ENCODE results near the gene HGF. TPM values are rescaled to one million over a fixed set of nuclear protein-coding genes. Genes with fewer than 3 reads are reported as not detected.

The HGF gene
- total RNA-seq, 1 experiment from 2014 or later = not detected

DNA sequence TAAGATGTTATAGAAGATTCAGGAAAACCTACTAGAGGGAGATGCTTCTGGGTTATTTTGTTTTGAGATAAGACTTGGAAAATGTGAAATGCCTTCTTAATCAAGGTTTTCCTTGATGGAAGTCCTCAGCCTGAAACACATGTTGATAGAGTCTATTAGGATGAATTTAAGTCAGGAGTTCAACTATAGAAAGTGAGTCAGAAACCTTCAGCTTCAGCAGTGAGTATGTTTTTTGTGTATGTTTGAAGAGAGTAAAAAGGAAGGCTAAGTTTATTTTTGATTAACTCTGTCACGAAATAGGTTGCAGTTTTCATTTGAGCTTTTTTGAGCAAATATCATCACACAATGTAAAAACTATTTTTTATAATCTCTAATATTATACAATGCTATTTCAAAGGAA lies 114.6 kb downstream of the HGF start:
- intact Hi-C loops (cut with micrococcal nuclease; ENCODE audit: unreplicated experiment) = no loop called here
- Mint-ChIP-seq H3K4me1 (ENCODE audit: low read depth, unreplicated experiment) (peaks cover 5% of the 10 kb centered on the region), H3K27me3 (ENCODE audit: insufficient read depth, unreplicated experiment) (no peaks in the 10 kb centered on the region), H3K9me3 (ENCODE audit: unreplicated experiment) (peaks cover 16% of the 10 kb centered on the region), H3K36me3 (ENCODE audit: insufficient read depth, unreplicated experiment) (no peaks in the 10 kb centered on the region), H3K4me3 (ENCODE audit: unreplicated experiment) (no peak overlapping the region), H3K27ac (ENCODE audit: unreplicated experiment) (no peak overlapping the region)
- no peak for DNase-seq
- Histone ChIP-seq H3K9me3 (no peaks in the 10 kb centered on the region; the same call in 1 of the 2 replicates), H3K36me3 (ENCODE audit: control insufficient read depth, insufficient read depth, low read length) (no peaks in the 10 kb centered on the region), H3K4me3 (ENCODE audit: low read depth, low read length) (no peak overlapping the region), H3K4me1 (no peaks in the 10 kb centered on the region), H3K27me3 (replicated peaks; ENCODE audit: control insufficient read depth, insufficient read depth, low read length) (no peaks in the 10 kb centered on the region)
- TF ChIP-seq, protein P1, sequence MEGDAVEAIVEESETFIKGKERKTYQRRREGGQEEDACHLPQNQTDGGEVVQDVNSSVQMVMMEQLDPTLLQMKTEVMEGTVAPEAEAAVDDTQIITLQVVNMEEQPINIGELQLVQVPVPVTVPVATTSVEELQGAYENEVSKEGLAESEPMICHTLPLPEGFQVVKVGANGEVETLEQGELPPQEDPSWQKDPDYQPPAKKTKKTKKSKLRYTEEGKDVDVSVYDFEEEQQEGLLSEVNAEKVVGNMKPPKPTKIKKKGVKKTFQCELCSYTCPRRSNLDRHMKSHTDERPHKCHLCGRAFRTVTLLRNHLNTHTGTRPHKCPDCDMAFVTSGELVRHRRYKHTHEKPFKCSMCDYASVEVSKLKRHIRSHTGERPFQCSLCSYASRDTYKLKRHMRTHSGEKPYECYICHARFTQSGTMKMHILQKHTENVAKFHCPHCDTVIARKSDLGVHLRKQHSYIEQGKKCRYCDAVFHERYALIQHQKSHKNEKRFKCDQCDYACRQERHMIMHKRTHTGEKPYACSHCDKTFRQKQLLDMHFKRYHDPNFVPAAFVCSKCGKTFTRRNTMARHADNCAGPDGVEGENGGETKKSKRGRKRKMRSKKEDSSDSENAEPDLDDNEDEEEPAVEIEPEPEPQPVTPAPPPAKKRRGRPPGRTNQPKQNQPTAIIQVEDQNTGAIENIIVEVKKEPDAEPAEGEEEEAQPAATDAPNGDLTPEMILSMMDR (IDR thresholded peaks at IDR 0.05; ENCODE audit: insufficient read depth in 1 of 2, low read depth in 1 of 2, low read length in 1 of 2, severe bottlenecking in 1 of 2, unreplicated experiment in 1 of 2) = no peak
- ChIA-PET CTCF (no interaction called here), POLR2A (no interaction called here)
- BruUV-seq (replicated peaks) = no TSS peak

DNA sequence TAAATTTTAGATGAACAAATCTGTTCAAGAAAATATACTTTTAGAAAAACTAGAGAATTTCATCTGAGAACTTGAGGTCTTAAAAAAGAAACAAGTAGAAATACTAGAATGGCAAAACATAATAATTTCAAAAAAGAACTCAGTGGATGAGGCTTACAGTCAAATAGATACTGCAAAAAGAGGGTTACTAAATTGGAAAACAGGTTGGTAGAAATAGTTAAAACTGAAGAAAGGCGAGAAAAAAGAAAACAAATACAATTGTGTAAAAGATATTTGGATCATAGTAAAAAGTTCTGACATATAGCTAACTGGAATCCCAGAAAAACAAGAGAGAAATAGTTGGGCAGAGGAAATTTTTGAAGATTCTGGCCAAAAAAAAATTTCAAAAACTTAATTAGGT lies 117.6 kb downstream of the HGF start:
- Mint-ChIP-seq H3K9me3 (ENCODE audit: unreplicated experiment) (peaks cover 16% of the 10 kb centered on the region), H3K36me3 (ENCODE audit: insufficient read depth, unreplicated experiment) (no peaks in the 10 kb centered on the region), H3K4me1 (ENCODE audit: low read depth, unreplicated experiment) (no peaks in the 10 kb centered on the region), H3K27me3 (ENCODE audit: insufficient read depth, unreplicated experiment) (no peaks in the 10 kb centered on the region), H3K27ac (ENCODE audit: unreplicated experiment) (no peak overlapping the region), H3K4me3 (ENCODE audit: unreplicated experiment) (no peak overlapping the region)
- Histone ChIP-seq H3K36me3 (ENCODE audit: control insufficient read depth, insufficient read depth, low read length) (no peaks in the 10 kb centered on the region), H3K9me3 (no peaks in the 10 kb centered on the region; the same call in 1 of the 2 replicates), H3K4me1 (no peaks in the 10 kb centered on the region), H3K4me3 (ENCODE audit: low read depth, low read length) (no peak overlapping the region), H3K27me3 (replicated peaks; ENCODE audit: control insufficient read depth, insufficient read depth, low read length) (no peaks in the 10 kb centered on the region)
- no TSS peak for BruUV-seq (replicated peaks)
- ChIA-PET POLR2A (no interaction called here), CTCF (no interaction called here)
- DNase-seq = no peak
- TF ChIP-seq, protein P1 (IDR thresholded peaks at IDR 0.05; ENCODE audit: insufficient read depth in 1 of 2, low read depth in 1 of 2, low read length in 1 of 2, severe bottlenecking in 1 of 2, unreplicated experiment in 1 of 2) = no peak
- intact Hi-C loops (cut with micrococcal nuclease; ENCODE audit: unreplicated experiment) = no loop called here

Data from Caco-2 (cell line).